DOHH2 (cell line): ENCODE data around the gene MYO18A.

Experiments
- H3F3A ChIP-seq: fragments of 200-600 bp; sonication (generic), shearing (Covaris generic); 2 replicates; pipeline ENCODE4 v1.6.0; 2016; ENCODE audit warnings: antibody characterized with exemption, mild to moderate bottlenecking; ENCODE audit not compliant: control insufficient read depth, insufficient read depth
- H3K27ac ChIP-seq: fragments of 200-600 bp; sonication (generic); 2 replicates; pipeline ENCODE4 v1.5.1; 2014; ENCODE audit warnings: low read depth, mild to moderate bottlenecking, low read length, moderate library complexity
- H3K27me3 ChIP-seq: fragments of 200-600 bp; sonication (generic); 2 replicates; pipeline ENCODE4 v1.6.1; 2014; ENCODE audit warnings: mild to moderate bottlenecking, low read length, mixed read lengths; ENCODE audit not compliant: control insufficient read depth
- H3K36me3 ChIP-seq: fragments of 200-600 bp; sonication (generic); 2 replicates; pipeline ENCODE4 v1.6.1; 2014; ENCODE audit warnings: mild to moderate bottlenecking, low read length, moderate library complexity, mixed read lengths; ENCODE audit not compliant: control insufficient read depth
- H3K4me1 ChIP-seq: fragments of 200-600 bp; sonication (generic); 2 replicates; pipeline ENCODE4 v1.6.1; 2014; ENCODE audit warnings: mild to moderate bottlenecking, low read length, mixed read lengths; ENCODE audit not compliant: control insufficient read depth
- H3K4me2 ChIP-seq: fragments of 200-600 bp; sonication (generic); 2 replicates; pipeline ENCODE4 v1.6.0; 2014; ENCODE audit warnings: mild to moderate bottlenecking, low read length, moderate library complexity
- H3K4me3 ChIP-seq: fragments of 200-600 bp; sonication (generic); 2 replicates; pipeline ENCODE4 v1.5.1; 2014; ENCODE audit warnings: mild to moderate bottlenecking, low read length, mixed read lengths
- H3K79me2 ChIP-seq: fragments of 200-600 bp; sonication (generic); 2 replicates; pipeline ENCODE4 v1.6.1; 2014; ENCODE audit warnings: mild to moderate bottlenecking, low read length, mixed read lengths; ENCODE audit not compliant: control insufficient read depth
- H3K9me2 ChIP-seq: fragments of 200-600 bp; sonication (generic); replicated peaks from 2 replicates; pipeline ENCODE4 v1.6.1; 2014; ENCODE audit warnings: mild to moderate bottlenecking, low read length, mixed read lengths; ENCODE audit not compliant: control insufficient read depth
- H3K9me3 ChIP-seq: fragments of 200-600 bp; sonication (generic); 2 replicates; pipeline ENCODE4 v1.6.1; 2014; ENCODE audit warnings: antibody characterized with exemption, low read length, mixed read lengths; ENCODE audit not compliant: control insufficient read depth, insufficient read depth
- H4K20me1 ChIP-seq: fragments of 200-600 bp; sonication (generic); 2 replicates; pipeline ENCODE4 v1.6.0; 2014; ENCODE audit warnings: low read depth, mild to moderate bottlenecking, antibody characterized with exemption, low read length, moderate library complexity; ENCODE audit not compliant: control insufficient read depth, insufficient read depth
- EZH2phosphoT487 ChIP-seq: fragments of 200-600 bp; sonication (generic); IDR thresholded peaks from 2 replicates; pipeline ENCODE4 v1.6.1; 2017; ENCODE audit warnings: borderline replicate concordance, mild to moderate bottlenecking, antibody characterized with exemption, low read length, moderate library complexity, mixed read lengths
- TF ChIP-seq, protein P1 (sequence below): fragments of 200-600 bp; sonication (generic); IDR thresholded peaks from one replicate; pipeline ENCODE4 v1.5.1; 2014; ENCODE audit warnings: antibody characterized with exemption, mild to moderate bottlenecking, low read depth, low read length; ENCODE audit not compliant: poor library complexity, severe bottlenecking

MYO18A gene

DNA sequence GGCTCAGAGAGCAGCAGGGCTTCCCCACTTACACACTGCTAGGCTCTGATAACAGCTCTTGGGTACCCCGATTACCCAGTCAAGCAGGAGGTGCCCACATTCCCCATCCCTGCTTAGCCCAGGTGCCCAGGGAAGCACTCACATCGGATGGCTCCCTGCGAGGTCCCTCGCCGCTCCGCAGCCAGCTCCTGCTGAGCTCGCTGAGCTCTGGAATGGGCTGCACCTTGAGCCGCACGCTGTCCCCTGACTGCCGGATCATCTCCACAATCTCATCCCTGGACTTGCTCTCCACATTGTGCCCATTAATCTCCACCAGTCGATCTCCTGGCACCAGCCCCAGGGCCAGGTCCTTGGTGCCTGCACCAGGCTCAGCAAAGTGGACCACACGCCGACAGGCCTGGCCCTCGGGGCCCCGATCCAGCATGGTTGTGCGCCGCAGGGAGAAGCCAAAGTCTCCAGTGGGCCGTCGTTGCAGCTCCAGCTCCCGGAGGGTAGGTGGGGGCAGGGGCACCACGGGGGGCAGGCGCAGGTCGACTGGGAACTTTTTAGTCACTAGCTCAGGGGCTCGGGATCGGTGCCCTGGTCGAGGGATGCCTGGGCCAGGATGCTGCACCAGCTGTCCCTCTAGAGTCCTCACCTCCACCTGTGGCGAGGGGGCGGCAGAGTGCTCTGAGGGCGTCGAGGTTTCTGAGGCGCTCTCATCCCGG, 14.2 kb downstream of the MYO18A start:
- no peaks in the 10 kb centered on the region for H3K9me3 ChIP-seq
- no peaks in the 10 kb centered on the region for H3K9me2 ChIP-seq
- H3K4me1 ChIP-seq: no peaks in the 10 kb centered on the region
- H3K79me2 ChIP-seq: no peaks in the 10 kb centered on the region
- no peaks in the 10 kb centered on the region for H3K27me3 ChIP-seq
- H4K20me1 ChIP-seq: peaks cover 3% of the 10 kb centered on the region; the same call in 1 of the 2 replicates
- no peak overlapping the region for H3K27ac ChIP-seq
- peaks cover 10% of the 10 kb centered on the region; the same call in 1 of the 2 replicates for H3K36me3 ChIP-seq
- H3F3A ChIP-seq: no peaks in the 10 kb centered on the region
- TF ChIP-seq, protein P1, sequence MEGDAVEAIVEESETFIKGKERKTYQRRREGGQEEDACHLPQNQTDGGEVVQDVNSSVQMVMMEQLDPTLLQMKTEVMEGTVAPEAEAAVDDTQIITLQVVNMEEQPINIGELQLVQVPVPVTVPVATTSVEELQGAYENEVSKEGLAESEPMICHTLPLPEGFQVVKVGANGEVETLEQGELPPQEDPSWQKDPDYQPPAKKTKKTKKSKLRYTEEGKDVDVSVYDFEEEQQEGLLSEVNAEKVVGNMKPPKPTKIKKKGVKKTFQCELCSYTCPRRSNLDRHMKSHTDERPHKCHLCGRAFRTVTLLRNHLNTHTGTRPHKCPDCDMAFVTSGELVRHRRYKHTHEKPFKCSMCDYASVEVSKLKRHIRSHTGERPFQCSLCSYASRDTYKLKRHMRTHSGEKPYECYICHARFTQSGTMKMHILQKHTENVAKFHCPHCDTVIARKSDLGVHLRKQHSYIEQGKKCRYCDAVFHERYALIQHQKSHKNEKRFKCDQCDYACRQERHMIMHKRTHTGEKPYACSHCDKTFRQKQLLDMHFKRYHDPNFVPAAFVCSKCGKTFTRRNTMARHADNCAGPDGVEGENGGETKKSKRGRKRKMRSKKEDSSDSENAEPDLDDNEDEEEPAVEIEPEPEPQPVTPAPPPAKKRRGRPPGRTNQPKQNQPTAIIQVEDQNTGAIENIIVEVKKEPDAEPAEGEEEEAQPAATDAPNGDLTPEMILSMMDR: no peak
- no peak for TF ChIP-seq EZH2phosphoT487
- H3K4me2 ChIP-seq: no peak overlapping the region
- H3K4me3 ChIP-seq: no peak overlapping the region

DNA sequence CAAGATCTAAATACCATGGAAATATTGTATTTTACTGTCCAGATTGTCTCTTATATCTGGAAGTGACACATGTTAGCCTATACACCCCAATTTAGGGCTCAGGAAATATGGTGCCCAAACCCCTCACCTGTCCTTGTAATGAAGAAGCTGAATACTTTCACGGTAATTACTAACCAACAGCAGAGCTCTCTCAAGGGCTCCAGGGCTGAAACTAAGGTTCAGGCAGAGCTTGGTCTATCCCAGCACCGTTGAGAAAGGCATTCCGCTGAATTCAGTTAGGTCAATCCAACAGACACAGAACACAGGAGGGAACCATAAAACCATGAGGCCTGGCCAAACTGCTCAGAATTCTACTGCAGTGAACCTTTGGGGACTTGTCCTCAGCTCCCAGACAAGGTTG, 14.9 kb downstream of the MYO18A start:
- Histone ChIP-seq H3K4me2 (no peak overlapping the region), H3K9me3 (no peaks in the 10 kb centered on the region), H3K9me2 (no peaks in the 10 kb centered on the region), H3K4me3 (no peak overlapping the region), H3K27me3 (no peaks in the 10 kb centered on the region), H3K4me1 (no peaks in the 10 kb centered on the region), H3F3A (no peaks in the 10 kb centered on the region), H4K20me1 (peaks cover under 1% of the 10 kb centered on the region; the same call in 1 of the 2 replicates), H3K27ac (no peak overlapping the region), H3K79me2 (no peaks in the 10 kb centered on the region), H3K36me3 (peaks cover 10% of the 10 kb centered on the region; the same call in 1 of the 2 replicates)
- TF ChIP-seq, protein P1: no peak
- no peak for TF ChIP-seq EZH2phosphoT487

DNA sequence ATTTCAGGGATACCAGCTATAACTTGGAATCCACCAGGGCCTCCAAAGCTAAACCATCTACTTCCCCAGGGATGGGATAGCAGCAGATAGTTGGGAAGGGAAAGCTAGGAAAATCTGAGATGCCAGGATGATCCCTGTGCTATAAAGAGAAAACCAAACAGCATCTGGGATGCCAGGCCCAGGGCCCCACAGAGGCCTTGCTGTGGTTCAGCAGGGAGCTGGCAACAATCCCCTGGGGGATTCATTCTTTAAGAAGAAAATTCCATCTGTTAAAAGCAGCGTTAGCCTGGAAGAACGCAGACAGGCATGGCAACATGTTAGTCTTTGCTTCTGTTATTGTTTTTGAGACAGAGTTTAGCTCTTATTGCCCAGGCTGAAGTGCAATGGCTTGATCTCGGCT, 16.6 kb downstream of the MYO18A start:
- TF ChIP-seq, protein P1: no peak
- no peak for TF ChIP-seq EZH2phosphoT487
- peaks cover 8% of the 10 kb centered on the region; the same call in 1 of the 2 replicates for H3K79me2 ChIP-seq

More for the DNA sequence above, 16.6 kb downstream of the MYO18A start:
- H3K4me3 ChIP-seq: no peak overlapping the region
- H3F3A ChIP-seq: no peaks in the 10 kb centered on the region
- H3K36me3 ChIP-seq: peaks cover 10% of the 10 kb centered on the region; the same call in 1 of the 2 replicates
- no peaks in the 10 kb centered on the region for H3K27me3 ChIP-seq
- H3K9me3 ChIP-seq: no peaks in the 10 kb centered on the region
- H4K20me1 ChIP-seq: no peaks in the 10 kb centered on the region
- H3K4me1 ChIP-seq: no peaks in the 10 kb centered on the region
- no peak overlapping the region for H3K27ac ChIP-seq
- H3K9me2 ChIP-seq: no peaks in the 10 kb centered on the region
- H3K4me2 ChIP-seq: no peak overlapping the region
